GM19193 (cell line): ENCODE measurements around the gene PANX1.

Experiments
- POLR2A ChIP-seq: IDR thresholded peaks from 4 replicates; pipeline ENCODE4 v1.6.1; 2011; ENCODE audit not compliant: insufficient read depth, insufficient read length; ENCODE audit errors: extremely low read depth

Gene PANX1

DNA sequence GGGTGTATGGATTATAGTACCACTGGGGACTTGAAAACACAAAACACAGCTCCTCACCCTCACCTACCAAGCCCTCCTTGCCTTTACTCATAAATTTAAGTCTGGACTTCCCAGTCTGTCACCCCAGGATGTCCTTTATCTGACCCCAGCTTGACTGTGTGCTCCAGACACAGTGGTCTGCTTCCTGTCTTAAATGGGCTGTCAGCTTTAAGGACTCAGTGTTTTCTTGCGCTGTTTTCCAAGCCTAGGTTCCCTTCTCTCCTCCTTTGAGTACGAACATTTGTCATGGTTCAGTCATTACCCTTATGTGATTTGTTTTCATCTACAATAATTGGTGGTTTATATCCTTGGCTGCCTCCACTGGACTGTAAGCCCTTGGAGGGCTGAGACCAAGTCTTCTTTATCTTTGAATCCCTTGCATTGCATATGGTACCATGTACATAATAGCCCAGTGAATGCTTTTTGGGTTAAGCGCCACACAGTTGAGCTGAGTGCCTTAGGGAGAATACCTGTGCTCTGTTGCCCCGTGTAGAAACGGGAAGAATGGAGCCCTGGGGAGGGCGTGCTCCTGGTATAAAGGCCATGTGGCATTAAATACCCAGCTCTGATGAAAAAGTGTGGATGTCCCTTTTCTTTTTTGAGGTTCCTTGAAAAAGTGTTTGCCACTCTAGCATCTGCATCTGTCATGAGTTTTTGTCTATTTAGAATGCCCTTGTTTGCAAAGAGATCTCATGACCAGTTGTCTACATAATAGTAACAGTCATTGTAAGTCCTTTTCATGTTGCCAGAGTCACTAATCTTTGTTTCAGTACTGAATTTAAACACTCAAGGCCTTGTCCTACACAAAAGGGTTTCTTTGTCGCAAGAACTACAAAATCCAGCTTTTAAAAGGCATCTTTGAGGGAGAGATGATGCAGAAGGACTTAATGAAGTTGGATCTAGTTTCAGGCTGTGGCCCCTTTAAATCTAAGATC is 14.0 kb downstream of the PANX1 start:
- TF ChIP-seq POLR2A: no peak

DNA sequence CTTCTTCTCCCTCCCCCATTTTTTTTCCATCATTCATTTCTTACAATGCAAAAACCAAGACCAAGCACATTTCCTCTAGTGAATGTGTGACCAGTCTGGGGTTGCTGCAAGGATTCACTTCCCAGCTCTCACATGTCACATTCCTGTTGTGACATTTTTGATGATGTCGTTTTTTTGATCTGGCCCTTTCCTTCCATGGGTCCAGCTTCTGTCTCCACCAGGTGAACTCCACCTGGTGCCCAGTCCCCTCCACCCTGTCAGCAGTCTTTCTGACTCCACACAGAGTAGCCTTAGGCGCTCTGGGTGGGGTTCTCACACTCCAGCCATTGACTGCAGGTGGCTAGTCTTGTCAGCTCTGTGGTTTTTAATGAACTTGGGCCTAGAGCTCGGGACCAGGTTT is 15.6 kb downstream of the PANX1 start:
- TF ChIP-seq POLR2A: no peak

DNA sequence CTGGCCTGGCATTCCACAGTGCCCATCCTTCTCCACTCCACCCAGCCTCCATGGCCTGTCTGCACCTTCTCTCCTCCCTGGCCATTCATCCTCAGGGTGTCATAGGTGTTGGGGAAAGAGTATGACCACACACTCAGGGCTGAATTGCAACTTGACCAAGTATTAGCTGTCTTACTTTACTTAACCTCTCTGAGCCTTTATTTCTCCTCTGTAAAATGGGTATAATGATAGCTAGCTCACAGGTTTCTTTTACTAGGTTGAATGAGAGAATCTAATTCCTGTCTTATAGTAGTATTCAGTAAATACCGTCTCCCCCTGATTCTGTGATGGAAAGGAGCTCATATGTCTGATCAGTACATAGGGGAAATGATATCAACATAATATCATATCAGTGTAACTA is 16.0 kb downstream of the PANX1 start:
- TF ChIP-seq POLR2A: no peak

DNA sequence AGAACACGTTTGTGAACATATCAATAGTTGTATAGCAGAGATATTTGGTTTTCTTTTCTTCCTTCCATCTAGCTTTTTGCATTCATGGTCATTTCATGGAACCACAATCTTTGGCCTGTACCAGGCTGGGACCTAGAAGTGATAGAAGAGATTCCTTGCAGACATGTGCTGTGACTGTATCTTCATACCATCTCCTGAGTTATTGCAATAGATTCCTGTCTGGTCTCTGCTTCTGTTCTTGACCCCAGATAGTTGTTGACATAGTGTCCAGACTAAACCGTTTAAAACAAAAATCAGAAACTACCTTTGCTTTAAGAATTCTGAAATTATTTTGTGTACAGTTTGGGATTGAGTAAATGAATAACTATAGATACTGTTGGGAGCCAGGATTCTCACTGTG is 16.8 kb downstream of the PANX1 start:
- no peak for TF ChIP-seq POLR2A

DNA sequence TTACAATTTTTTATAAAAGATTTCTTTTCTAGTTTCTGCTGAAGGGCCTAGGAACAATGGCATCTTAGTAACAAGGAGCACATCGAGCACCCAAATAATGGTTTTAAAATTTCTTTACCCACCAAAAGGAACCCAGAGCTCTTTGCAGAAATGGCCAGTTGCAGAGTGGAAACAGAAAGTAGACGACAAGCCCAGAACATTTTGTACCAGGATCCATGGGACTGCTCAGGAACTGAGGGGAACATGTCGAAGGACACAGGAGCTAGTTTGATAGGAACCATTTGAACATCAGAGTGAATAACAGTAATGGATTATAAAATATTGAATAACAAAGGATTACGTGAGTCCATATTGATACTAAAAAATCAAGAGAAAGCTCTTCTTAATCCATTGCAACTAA is 17.3 kb downstream of the PANX1 start:
- TF ChIP-seq POLR2A: no peak

DNA sequence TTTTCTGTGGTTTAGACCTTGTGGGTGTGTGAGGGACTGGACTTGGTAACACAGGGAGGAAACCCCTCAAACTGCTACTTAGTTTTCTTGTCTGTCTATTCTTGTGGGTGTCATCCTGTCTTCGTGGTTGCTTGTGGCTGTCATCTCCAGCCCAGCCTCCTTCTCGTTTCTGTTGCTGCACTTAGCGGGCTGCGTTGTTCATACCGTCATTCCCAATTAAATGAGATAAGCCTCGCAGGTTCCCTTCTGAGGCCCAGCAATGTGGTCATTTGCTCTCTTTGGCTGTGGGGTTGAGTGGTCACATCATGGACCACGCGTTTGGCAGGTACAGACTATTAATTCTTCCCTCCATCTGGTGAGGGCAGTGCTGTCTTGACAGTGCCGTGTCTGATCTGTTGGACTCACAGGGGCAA is 18.8 kb downstream of the PANX1 start:
- no peak for TF ChIP-seq POLR2A

DNA sequence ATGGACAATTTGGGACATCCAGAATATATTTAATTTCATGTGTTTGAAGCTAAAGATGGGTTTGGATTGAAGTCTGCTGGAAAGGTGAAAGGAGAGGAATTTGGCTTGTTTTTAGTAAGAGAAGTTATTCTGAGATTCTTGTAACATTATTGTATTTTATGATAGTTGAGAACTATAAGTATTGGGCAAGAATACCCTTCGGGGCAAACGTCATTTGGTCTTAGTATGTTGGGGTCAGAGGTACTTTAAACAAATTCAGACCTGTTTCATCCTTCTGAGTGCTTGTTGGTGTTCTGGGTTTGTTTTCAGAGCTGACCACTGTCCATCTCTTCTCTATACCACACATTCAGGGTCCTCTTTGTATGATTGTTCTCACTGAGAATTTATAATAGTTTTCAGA is 19.5 kb downstream of the PANX1 start:
- TF ChIP-seq POLR2A: no peak

DNA sequence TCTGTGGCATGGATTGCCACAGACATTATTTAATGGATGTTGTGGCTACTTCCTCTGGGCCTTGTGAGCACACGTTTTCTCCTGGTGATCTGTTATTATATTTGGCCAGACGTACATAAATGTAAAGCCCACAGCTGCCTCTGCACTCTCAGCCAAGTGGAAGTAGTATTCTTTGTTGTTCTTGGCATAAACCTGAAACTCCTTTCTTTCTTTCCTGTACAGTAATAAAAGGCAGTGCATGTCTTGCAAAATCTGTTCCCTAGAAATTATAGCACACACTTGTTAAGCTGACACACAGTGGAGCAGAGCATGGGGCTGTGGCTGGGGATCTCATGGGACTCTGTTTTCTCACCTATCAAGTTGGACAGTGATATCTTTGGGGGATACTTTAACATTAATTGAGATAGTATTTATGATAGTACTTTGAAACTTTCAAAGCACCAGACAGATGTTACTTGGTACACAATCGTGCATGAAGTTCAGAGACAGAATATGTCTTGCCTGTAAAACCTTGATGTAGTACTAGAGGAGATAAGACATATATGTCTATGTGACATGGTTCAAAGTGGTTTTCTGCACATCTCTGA is 20.9 kb downstream of the PANX1 start:
- TF ChIP-seq POLR2A: no peak

DNA sequence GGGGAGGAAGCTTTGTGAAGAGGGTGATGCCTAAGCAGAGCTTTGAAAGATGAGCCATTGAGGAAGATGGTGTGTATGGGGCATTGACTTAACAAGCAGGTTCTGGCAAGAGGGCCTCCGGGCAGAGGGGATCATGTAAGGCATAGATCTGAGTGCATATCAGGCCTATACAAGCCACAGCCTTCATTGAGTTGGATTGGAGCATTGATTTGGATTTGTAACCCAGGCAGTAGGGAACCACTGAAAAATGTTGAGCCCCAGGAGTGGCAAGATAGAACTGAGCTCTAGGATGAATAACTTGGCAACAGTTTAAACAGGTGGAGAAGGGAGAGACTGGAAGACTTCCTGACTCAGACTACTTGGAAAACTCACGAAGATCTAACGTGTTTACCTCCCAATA is 21.4 kb downstream of the PANX1 start:
- TF ChIP-seq POLR2A: no peak

DNA sequence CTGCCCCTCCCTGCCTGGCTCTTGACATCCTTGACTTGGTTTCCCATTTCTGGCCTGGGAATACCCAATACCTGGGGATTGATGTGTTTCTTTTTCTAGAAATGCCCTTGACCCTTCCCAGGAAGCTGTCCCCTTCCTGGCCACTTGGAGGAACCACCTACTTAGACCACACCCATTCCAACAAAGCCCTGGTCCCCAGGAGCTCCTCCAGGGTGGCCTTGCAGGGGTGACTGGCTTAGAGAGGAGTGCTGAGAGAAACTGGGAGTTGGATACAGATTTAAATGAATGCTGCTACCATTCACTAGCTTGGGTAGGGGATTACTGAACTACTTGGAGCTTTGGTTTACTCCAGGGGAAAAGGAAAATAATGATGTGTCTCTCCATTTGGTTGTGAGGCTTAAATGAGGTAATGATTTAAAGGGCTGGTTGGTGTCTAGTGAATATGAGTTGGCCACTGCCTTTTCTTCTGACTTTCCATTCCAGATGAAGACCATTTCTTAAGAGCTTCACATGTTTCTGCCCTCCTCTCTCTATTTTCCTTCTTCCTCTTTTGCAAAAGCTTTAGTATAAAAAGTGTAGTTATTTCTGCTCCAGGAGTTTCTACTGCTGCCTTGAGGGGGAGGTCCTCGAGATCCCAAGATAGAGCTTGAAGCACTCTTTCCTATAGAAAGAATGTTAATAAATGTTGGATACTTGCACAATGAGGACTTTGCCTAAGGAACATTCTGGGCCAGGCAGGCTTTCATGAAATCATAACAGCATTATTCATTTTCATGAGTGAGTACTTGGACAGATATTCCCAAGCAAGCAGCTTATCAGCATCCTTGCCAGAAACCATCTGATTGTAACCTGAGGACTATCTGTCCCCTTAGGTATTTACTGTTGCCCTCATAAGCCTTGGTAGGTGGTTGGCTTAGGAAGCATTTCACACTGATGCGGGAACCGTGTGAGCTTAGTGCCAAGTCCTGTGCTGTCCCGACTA is 22.4 kb downstream of the PANX1 start:
- no peak for TF ChIP-seq POLR2A

DNA sequence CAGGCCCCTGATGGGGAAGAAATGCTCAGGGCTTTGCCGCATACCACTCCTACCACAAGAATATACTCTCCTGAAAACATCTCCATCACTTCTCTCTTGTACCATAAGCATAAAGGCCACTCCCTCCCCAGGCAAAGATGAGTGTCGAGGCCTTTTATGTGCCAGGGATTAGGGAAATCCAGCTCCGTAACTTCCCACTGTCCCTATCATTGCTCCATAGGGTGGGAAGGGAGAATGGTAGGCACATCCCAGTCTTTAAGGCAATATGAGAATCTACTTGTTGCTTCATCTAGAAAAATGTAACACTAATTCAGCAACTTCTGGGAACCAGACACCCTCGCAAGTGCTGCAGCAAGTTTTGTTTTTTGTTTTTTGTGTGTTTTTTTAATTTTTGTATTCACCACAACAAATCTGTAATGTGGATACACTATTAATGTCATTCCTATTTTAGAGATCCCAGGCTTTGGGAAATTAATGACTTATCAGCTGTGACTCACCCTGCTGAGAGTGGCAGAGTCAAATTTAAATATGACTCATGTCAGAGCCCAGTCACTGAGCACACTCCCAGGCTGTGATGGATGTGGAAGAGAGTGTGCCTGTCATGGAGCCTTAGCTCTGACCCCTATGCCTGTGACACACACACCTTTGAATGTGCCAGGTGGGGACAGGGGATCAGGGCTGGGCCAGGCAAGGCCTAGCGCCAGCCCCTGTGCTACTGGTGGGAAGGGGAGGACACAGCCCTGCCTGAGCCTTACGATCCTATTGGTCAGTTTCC is 23.4 kb downstream of the PANX1 start:
- no peak for TF ChIP-seq POLR2A

DNA sequence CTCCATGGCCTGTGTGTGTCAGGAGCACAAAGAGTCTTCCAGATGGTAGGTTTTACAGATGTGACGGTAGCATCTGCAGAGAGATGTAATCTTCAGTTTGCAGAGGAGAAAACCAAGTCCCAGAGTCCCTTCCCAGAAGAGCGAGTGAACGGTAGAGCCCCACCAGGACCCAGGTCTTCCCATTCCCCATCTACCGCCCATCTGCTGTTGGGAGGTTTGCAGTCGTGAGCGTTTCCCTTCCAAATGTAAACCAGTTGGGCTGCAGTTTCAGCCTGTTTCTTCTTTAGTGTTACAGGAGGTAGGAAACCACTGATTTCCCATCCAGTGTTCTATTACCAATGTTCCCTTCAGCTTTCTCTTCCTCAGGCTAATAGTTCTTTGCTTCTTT is 24.0 kb downstream of the PANX1 start:
- no peak for TF ChIP-seq POLR2A

DNA sequence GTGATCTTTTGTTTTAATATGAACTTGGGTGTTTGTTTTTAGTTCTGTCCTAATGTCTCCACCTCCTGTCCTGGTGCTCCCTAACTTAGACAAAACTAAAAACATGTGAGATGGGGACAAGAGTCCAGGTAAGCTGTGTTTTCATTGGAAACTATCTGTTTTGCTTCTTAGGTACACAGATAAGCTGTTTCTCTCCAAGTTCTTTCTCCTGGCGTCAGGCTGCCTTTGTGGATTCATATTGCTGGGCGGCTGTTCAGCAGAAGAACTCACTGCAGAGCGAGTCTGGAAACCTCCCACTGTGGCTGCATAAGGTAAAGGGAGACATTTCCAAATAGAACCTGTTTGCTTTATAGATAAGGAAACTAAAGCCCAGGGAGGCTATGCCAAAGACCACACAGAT is 24.7 kb downstream of the PANX1 start:
- no peak for TF ChIP-seq POLR2A

DNA sequence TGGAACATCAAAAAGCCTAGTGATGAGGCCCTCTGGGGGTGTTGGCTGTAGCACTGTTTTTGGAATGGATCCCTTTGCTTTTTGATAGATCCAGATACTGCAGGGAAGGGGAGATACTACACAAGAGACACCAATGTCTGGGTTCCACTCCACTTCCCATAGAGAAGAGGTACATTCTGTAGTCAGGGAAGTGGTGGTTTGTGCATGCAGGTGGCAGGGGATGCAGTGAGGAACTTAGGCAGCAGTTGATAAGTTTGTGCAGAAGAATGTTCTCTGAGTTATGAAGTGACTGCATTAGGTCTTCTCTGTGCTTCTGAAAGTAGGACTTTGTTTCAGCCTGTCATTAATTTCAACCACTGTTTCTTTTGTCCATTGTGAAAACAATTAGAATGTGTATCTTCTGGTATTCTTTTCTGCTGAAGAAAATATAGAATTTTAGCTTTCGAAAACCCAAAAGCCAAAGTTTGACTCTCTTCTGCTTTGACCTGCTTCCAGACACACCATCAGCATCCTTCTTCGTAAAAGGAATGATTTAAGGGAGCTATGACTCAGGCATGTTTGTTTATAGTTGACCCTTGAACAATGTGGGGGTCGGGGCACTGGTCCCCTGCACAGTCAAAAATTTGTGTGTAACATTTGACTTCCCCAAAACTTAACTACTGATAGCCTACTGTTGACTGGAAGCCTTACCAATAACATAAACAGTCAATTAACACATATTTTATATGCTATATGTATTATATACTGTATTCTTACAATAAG is 25.6 kb downstream of the PANX1 start:
- no peak for TF ChIP-seq POLR2A
